T-helper 1 cell treated with Interleukin-12 subunit alpha and Interleukin-12 subunit beta and Interleukin-4 antibody, amounts not matched to agents 30 μg/mL and 1 μg/mL, for 36 hours (primary cell): ENCODE results near the gene SH3PXD2A.
A peak's percentile ranks its signal among the peaks of the same experiment; 100 is the strongest.
"Not testable (repeated sequence)": the region's sequence is repeated elsewhere in the genome, so short reads cannot be mapped to it uniquely, and the experiment has no call there.

Experiments used
- H3K27ac Mint-ChIP-seq: one replicate; pipeline ENCODE4 v1.8.0; 2021; ENCODE audit warnings: mild to moderate bottlenecking, mixed read lengths
- H3K27me3 Mint-ChIP-seq: one replicate; pipeline ENCODE4 v1.8.0; 2021; ENCODE audit warnings: low read depth, mixed read lengths
- H3K36me3 Mint-ChIP-seq: one replicate; pipeline ENCODE4 v1.8.0; 2021; ENCODE audit warnings: low read depth, mixed read lengths
- H3K4me1 Mint-ChIP-seq: one replicate; pipeline ENCODE4 v1.8.0; 2021; ENCODE audit warnings: low read depth, mixed read lengths
- H3K4me3 Mint-ChIP-seq: one replicate; pipeline ENCODE4 v1.8.0; 2021; ENCODE audit warnings: mild to moderate bottlenecking, moderate library complexity, mixed read lengths
- H3K9me3 Mint-ChIP-seq: one replicate; pipeline ENCODE4 v1.8.0; 2021; ENCODE audit warnings: mixed read lengths

The SH3PXD2A gene

GRCh38 chr10:103636492-103636891 is 218.9 kb downstream of the SH3PXD2A start:
- no peaks in the 10 kb centered on the region for H3K27me3 Mint-ChIP-seq
- no peak overlapping the region for H3K27ac Mint-ChIP-seq
- H3K4me3 Mint-ChIP-seq = no peak overlapping the region
- H3K4me1 Mint-ChIP-seq = peaks cover 5% of the 10 kb centered on the region
- H3K9me3 Mint-ChIP-seq = no peaks in the 10 kb centered on the region
- H3K36me3 Mint-ChIP-seq = no peaks in the 10 kb centered on the region

DNA sequence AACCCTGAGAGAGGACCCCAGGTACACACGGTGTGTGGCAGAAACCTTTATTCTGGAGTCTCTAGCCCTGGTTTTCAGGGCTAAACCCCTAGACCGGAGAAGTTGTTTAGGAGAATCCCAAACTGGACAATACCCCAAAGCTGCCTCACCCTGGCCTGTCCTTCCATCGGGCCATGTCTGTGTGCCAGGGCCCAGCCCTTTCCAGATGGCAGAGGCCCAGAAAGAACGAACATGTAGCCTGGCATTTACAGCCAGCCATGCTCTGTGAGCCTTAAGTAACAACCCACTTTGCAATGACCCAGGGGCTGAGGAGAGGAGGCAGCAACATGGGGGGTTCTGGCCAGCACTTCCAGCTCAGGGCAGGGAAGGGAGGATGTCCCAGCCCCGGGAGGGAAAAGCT is 219.8 kb downstream of the SH3PXD2A start:
- no peak overlapping the region for H3K4me3 Mint-ChIP-seq
- H3K9me3 Mint-ChIP-seq = no peaks in the 10 kb centered on the region
- H3K27me3 Mint-ChIP-seq = no peaks in the 10 kb centered on the region
- H3K4me1 Mint-ChIP-seq = peaks cover 5% of the 10 kb centered on the region
- no peak overlapping the region for H3K27ac Mint-ChIP-seq
- H3K36me3 Mint-ChIP-seq = no peaks in the 10 kb centered on the region

- no peaks in the 10 kb centered on the region for H3K9me3 Mint-ChIP-seq
- no peaks in the 10 kb centered on the region for H3K36me3 Mint-ChIP-seq
- no peak overlapping the region for H3K4me3 Mint-ChIP-seq
- no peaks in the 10 kb centered on the region for H3K27me3 Mint-ChIP-seq
- peaks cover 5% of the 10 kb centered on the region for H3K4me1 Mint-ChIP-seq
- H3K27ac Mint-ChIP-seq = no peak overlapping the region
Observed at GRCh38 chr10:103633846-103634245, 221.5 kb downstream of the SH3PXD2A start.

DNA sequence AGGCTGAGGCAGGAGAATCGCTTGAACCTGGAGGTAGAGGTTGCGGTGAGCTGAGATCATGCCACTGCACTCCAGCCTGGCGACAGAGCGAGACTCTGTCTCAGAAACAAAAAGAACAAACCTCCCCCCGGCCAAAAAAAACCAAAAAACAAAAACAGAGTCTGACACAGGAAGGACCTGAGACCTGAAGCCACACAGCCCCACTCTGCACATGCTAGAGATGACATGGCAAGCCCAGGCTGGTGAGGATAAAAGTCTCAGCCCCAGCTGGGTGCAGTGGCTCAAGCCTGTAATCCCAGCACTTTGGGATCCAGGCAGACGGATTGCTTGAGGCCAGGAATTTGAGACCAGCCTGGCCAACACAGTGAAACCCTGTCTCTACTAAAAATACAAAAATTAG is 222.5 kb downstream of the SH3PXD2A start:
- not testable (repeated sequence) for H3K4me1 Mint-ChIP-seq, H3K4me3 Mint-ChIP-seq, H3K9me3 Mint-ChIP-seq, H3K27me3 Mint-ChIP-seq, H3K36me3 Mint-ChIP-seq, H3K27ac Mint-ChIP-seq

- H3K4me3 Mint-ChIP-seq = no peak overlapping the region
- no peaks in the 10 kb centered on the region for H3K27me3 Mint-ChIP-seq
- no peaks in the 10 kb centered on the region for H3K9me3 Mint-ChIP-seq
- peaks cover 5% of the 10 kb centered on the region for H3K4me1 Mint-ChIP-seq
- no peak overlapping the region for H3K27ac Mint-ChIP-seq
- H3K36me3 Mint-ChIP-seq = no peaks in the 10 kb centered on the region
Observed at GRCh38 chr10:103632247-103632642, 223.1 kb downstream of the SH3PXD2A start.

DNA sequence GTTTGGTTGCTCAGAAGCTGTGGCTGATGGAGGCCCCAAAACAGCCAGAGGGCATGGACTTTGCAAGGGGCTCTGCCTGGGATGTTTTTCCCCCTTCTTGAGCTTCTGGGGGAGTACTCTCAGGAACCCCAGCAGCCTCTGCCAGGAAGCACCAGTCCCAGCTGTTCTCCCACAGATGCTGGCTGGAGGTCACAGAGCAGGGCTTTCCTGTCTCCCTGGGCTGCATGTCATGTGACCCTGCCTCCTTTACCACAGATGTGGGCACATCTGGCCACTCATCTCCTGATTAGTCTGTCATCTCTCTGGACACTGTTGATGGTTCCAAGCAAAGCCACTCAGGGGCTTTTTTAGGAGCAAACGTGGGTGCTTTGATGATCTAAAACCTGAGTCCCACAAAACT is 225.2 kb downstream of the SH3PXD2A start:
- Mint-ChIP-seq H3K27ac (no peak overlapping the region), H3K4me3 (no peak overlapping the region), H3K27me3 (no peaks in the 10 kb centered on the region), H3K36me3 (no peaks in the 10 kb centered on the region), H3K9me3 (no peaks in the 10 kb centered on the region), H3K4me1 (peaks cover 5% of the 10 kb centered on the region)

- Mint-ChIP-seq H3K4me1 (peaks cover 5% of the 10 kb centered on the region), H3K27ac (no peak overlapping the region), H3K27me3 (no peaks in the 10 kb centered on the region), H3K4me3 (no peak overlapping the region), H3K9me3 (no peaks in the 10 kb centered on the region), H3K36me3 (no peaks in the 10 kb centered on the region)
Observed at GRCh38 chr10:103629581-103629980, 225.8 kb downstream of the SH3PXD2A start.

DNA sequence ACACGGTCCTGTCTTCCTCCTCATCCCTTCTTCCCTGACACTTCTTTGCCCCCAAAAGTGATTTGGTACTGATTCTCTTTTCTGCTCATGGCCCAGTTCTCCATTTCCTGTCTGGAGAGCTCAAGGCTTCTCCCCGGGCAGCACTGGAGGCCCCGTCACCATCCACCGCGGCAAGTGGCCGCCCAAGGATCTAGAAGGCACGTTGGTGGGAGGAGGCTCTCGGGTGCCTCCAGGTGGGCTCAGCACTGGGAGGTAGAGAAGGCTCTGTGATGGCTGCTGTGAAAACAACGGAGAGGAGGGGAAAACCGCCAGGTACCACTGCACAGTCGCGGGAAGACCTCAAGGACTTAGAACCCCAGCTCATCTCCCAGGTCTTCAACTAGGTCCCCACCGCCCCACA is 227.5 kb downstream of the SH3PXD2A start:
- Mint-ChIP-seq H3K4me3 (no peak overlapping the region), H3K9me3 (no peaks in the 10 kb centered on the region), H3K27me3 (no peaks in the 10 kb centered on the region), H3K27ac (no peak overlapping the region), H3K4me1 (peaks cover 4% of the 10 kb centered on the region), H3K36me3 (no peaks in the 10 kb centered on the region)

DNA sequence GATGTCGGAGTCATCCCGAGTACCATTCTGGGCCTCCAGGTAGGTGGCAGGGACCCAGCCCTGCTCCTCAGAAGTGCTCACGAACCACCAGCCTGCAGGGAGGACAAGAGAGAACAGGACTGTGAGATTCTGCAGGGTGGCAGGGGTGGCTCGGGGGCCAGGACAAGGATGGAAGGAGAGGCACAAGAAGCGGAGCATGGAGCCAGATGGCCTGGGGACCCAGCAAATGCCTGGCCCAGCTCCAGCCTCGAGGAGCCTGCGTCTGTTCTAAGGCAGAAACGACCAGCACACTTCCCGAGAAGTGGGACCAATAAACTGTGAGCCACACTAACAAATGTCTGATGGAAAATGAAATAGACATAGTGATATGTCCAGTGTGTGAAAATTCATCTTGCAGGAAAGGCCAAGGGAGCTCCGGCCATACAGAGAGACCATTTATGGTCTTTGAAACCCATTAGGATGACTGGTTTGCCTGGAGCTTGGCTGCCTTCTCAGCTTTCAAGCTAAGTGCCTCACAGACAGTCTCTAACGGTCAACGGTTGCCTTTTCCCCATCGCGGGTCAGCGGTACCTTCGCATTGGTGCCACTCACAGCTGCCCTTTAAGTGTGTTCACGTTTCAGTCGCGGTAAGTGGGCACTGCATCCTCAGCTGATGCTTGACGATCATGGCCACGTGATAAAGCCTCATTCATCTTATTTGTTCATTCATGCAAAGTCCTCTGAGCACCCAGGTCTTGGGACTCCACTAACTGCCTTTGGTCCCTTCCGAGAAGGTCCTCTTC is 228.1 kb downstream of the SH3PXD2A start:
- no peak overlapping the region for H3K27ac Mint-ChIP-seq

GRCh38 chr10:103626178-103626577 is 229.2 kb downstream of the SH3PXD2A start:
- Mint-ChIP-seq H3K4me3 (no peak overlapping the region), H3K27ac (no peak overlapping the region), H3K4me1 (no peaks in the 10 kb centered on the region), H3K9me3 (no peaks in the 10 kb centered on the region), H3K36me3 (peaks cover 2% of the 10 kb centered on the region), H3K27me3 (no peaks in the 10 kb centered on the region)

More for the DNA sequence above, 228.1 kb downstream of the SH3PXD2A start:
- Mint-ChIP-seq H3K9me3 (no peaks in the 10 kb centered on the region), H3K36me3 (no peaks in the 10 kb centered on the region), H3K4me3 (no peak overlapping the region), H3K27me3 (no peaks in the 10 kb centered on the region), H3K4me1 (peaks cover 2% of the 10 kb centered on the region)

DNA sequence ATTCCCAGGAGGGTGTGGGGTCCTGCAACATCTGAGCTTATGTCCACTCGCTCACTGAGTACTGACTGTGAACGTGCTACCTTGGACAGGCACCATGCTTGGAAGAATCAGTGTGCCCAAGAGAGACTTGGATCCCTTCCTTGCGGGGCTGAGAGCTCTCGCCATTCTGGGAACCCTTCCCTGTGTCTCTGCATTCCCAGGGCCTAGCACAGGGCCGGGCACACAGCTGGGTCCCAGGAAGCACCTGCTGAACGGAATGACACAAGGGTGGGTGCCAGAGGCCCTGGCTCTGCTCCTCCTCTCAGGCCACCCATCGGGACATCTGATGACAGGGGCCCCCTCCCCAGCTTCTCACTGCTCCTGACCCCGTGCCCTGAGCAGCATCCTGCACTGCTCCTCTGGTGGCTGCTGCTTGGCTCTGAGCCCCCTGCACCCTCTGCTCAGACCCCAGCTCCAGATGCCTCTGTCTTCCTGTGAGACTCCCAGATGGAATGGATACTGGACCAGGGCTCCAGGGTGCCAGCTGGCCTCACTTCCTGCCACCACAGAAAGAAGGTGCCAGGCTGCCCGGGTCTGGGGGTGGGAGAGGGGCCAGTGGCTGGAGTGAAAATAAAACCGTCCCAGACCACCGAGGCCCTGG is 232.3 kb downstream of the SH3PXD2A start:
- Mint-ChIP-seq H3K27me3 (no peaks in the 10 kb centered on the region), H3K9me3 (no peaks in the 10 kb centered on the region), H3K27ac (no peak overlapping the region), H3K4me3 (no peak overlapping the region), H3K36me3 (peaks cover 2% of the 10 kb centered on the region), H3K4me1 (no peaks in the 10 kb centered on the region)

DNA sequence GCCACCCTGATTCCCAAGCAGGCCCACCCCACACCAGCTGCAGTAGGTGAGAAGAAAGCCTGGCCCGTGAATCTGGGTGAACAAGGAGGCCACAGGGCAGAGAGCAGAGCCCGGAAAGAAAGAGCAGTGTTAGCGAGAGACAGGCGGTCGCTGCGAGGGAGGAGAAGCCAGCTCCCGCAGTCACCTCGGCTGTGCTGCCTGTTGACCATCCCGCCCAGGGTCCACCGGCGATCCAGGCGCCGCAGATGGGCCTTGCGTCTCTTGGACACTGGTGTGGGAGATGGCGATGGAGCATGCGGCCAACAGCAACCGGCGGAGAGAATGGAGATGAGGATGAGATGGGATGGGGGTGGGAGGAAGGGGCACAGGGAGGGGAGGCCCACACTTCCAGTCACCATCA is 233.1 kb downstream of the SH3PXD2A start:
- Mint-ChIP-seq H3K36me3 (peaks cover 2% of the 10 kb centered on the region), H3K4me3 (no peak overlapping the region), H3K27ac (no peak overlapping the region), H3K27me3 (no peaks in the 10 kb centered on the region), H3K9me3 (no peaks in the 10 kb centered on the region), H3K4me1 (no peaks in the 10 kb centered on the region)

GRCh38 chr10:103621783-103622125 is 233.6 kb downstream of the SH3PXD2A start:
- Mint-ChIP-seq H3K36me3 (peaks cover 2% of the 10 kb centered on the region), H3K27me3 (no peaks in the 10 kb centered on the region), H3K4me3 (no peak overlapping the region), H3K9me3 (no peaks in the 10 kb centered on the region), H3K4me1 (no peaks in the 10 kb centered on the region), H3K27ac (peak overlapping the region; percentile 41)

DNA sequence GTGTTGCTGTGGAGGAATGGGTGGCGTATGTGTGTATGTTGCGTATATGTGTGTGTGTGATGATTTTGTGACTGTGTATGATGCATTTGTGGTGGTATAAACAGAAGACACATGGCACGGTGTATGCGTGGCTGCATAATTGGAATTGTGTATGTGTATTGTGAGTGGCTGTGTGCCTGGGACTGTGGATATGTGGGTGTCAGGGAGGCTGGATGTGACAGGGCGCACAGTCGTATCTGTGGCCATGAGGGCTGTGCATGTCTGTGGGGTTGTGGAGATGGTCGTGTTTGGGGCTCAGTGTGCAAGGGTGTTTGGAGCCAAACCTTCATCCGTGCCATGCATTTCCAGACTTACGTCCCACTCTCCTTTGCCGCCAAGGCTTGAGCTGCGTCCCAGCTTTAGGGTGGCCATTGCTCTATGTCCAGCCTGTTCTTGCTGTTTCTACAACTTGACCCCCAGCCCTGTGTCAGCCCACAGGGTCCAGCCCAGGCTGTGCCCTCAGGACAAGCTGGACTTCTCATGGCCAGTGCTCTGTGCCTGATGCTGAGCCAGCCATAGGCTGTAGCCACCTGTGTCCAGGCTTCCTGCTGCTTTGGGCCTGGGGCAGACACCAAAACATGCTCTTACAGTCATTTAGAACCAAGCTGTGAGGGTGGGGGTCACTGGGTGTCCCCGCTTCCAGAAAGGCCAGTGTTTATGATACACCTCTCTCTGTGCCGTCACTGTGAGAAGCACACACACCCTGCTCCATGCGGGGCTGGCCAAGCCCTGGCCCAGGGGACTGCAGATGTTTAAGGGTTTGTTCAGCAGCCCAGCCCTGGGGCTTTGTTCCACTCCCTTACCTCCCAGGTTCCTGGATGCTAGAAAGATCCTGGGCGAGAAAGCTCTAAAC is 234.2 kb downstream of the SH3PXD2A start:
- Mint-ChIP-seq H3K27ac (no peak overlapping the region), H3K27me3 (no peaks in the 10 kb centered on the region), H3K4me3 (no peak overlapping the region), H3K9me3 (no peaks in the 10 kb centered on the region), H3K4me1 (no peaks in the 10 kb centered on the region), H3K36me3 (peaks cover 2% of the 10 kb centered on the region)

DNA sequence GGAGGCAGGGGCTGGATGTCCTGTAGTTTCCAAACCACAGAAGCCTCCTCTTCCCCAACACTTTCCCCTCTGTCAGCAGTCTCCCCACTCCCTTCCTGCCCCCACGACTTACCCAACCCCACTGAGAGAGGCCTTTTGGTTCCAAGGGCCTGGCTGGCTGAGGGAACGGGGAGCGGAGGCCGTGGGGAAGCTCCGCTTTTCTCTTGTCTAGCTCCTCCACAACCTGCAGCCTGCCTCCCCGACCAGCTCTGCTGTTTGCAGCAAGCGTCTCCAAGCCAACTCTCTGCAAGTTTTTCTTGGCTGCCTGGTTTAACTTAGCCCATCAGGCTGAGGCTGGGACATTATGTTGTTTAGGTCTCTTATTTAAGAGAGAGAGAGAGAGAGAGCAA is 235.0 kb downstream of the SH3PXD2A start:
- no peak overlapping the region for H3K4me3 Mint-ChIP-seq
- H3K9me3 Mint-ChIP-seq = no peaks in the 10 kb centered on the region
- no peaks in the 10 kb centered on the region for H3K4me1 Mint-ChIP-seq
- peaks cover 2% of the 10 kb centered on the region for H3K36me3 Mint-ChIP-seq
- no peaks in the 10 kb centered on the region for H3K27me3 Mint-ChIP-seq
- no peak overlapping the region for H3K27ac Mint-ChIP-seq
